Neural cell (in vitro differentiated cells): Measurements from ENCODE around the gene MRPL57. TPM values are rescaled to one million over a fixed set of nuclear protein-coding genes. Genes with fewer than 3 reads are reported as not detected.
"Not testable (repeated sequence)": the region's sequence is repeated elsewhere in the genome, so short reads cannot be mapped to it uniquely, and the experiment has no call there.

Experiments
- H2AFZ ChIP-seq: fragments of 200-600, 300-800 bp; sonication (generic), shearing (Covaris generic); 2 replicates; pipeline ENCODE4 v1.6.0; 2014; ENCODE audit warnings: low read depth, mild to moderate bottlenecking, antibody characterized with exemption, low read length, moderate library complexity
- H3F3A ChIP-seq: fragments of 200-600 bp; shearing (Covaris generic); 2 replicates; pipeline ENCODE4 v1.6.1; 2016; ENCODE audit warnings: mild to moderate bottlenecking, moderate library complexity, mixed read lengths, antibody characterized with exemption, low read length; ENCODE audit not compliant: insufficient read depth, poor library complexity, severe bottlenecking
- H3K27ac ChIP-seq: fragments of 200-600, 300-800 bp; sonication (generic), shearing (Covaris generic); 2 replicates; pipeline ENCODE4 v1.5.1; 2014; ENCODE audit warnings: mild to moderate bottlenecking, low read length, moderate library complexity
- H3K27me3 ChIP-seq: fragments of 300-800, 200-600 bp; sonication (generic), shearing (Covaris generic); 2 replicates; pipeline ENCODE4 v1.6.0; 2014; ENCODE audit warnings: mild to moderate bottlenecking, low read depth, low read length, moderate library complexity; ENCODE audit not compliant: insufficient read depth
- H3K36me3 ChIP-seq: fragments of 300-800, 200-600 bp; sonication (generic), shearing (Covaris generic); 2 replicates; pipeline ENCODE4 v1.5.1; 2014; ENCODE audit warnings: mild to moderate bottlenecking, antibody characterized with exemption, low read length, moderate library complexity; ENCODE audit not compliant: insufficient read depth
- H3K4me2 ChIP-seq: fragments of 300-800, 200-600 bp; sonication (generic), shearing (Covaris generic); 2 replicates; pipeline ENCODE4 v1.6.0; 2014; ENCODE audit warnings: mild to moderate bottlenecking, low read length
- H3K4me3 ChIP-seq: fragments of 300-800, 200-600 bp; sonication (generic), shearing (Covaris generic); 2 replicates; pipeline ENCODE4 v1.5.1; 2014; ENCODE audit warnings: mild to moderate bottlenecking, low read length, moderate library complexity
- H3K79me2 ChIP-seq: fragments of 200-600 bp; shearing (Covaris generic); replicated peaks from 2 replicates; pipeline ENCODE4 v1.6.0; 2014; ENCODE audit warnings: mild to moderate bottlenecking, low read length, moderate library complexity; ENCODE audit not compliant: insufficient read depth
- H3K9ac ChIP-seq: fragments of 300-800, 200-600 bp; sonication (generic), shearing (Covaris generic); 2 replicates; pipeline ENCODE4 v1.6.1; 2016; ENCODE audit warnings: mild to moderate bottlenecking, low read length, mixed read lengths
- H3K9me2 ChIP-seq: fragments of 200-600 bp; shearing (Covaris generic); 2 replicates; pipeline ENCODE4 v1.6.1; 2016; ENCODE audit warnings: mild to moderate bottlenecking, low read length, mixed read lengths; ENCODE audit not compliant: insufficient read depth
- H3K9me3 ChIP-seq: fragments of 200-600, 300-800 bp; sonication (generic), shearing (Covaris generic); 2 replicates; pipeline ENCODE4 v1.6.1; 2016; ENCODE audit warnings: mild to moderate bottlenecking, mixed run types, low read length, moderate library complexity, mixed read lengths
- H4K20me1 ChIP-seq: fragments of 200-600 bp; shearing (Covaris generic); 2 replicates; pipeline ENCODE4 v1.6.1; 2016; ENCODE audit warnings: mild to moderate bottlenecking, mixed run types; ENCODE audit not compliant: insufficient read depth
- EP300 ChIP-seq: fragments of 450-650 bp; conservative IDR thresholded peaks from 2 replicates; pipeline ENCODE4 v1.6.1; 2014; ENCODE audit warnings: antibody characterized with exemption, mild to moderate bottlenecking, moderate library complexity; ENCODE audit not compliant: poor library complexity, severe bottlenecking
- EZH2 ChIP-seq: fragments of 200-600, 300-800 bp; shearing (Covaris generic), sonication (generic); IDR thresholded peaks from 2 replicates; pipeline ENCODE4 v1.6.1; 2014; ENCODE audit warnings: antibody characterized with exemption, low read length, borderline replicate concordance, mild to moderate bottlenecking; ENCODE audit not compliant: insufficient read depth, poor library complexity, severe bottlenecking
- MXI1 ChIP-seq: fragments of 450-650 bp; conservative IDR thresholded peaks from 2 replicates; pipeline ENCODE4 v1.6.1; 2014; ENCODE audit warnings: antibody characterized with exemption, mild to moderate bottlenecking; ENCODE audit not compliant: poor library complexity, severe bottlenecking
- POLR2AphosphoS5 ChIP-seq: IDR thresholded peaks from 2 replicates; pipeline ENCODE4 v1.6.1; 2012
- RAD21 ChIP-seq: fragments of 450-650 bp; conservative IDR thresholded peaks from 2 replicates; pipeline ENCODE4 v1.6.1; 2014; ENCODE audit warnings: antibody characterized with exemption, mild to moderate bottlenecking, moderate library complexity
- SMC3 ChIP-seq: fragments of 450-650 bp; conservative IDR thresholded peaks from 2 replicates; pipeline ENCODE4 v1.6.1; 2014; ENCODE audit warnings: antibody characterized with exemption, mild to moderate bottlenecking, moderate library complexity; ENCODE audit not compliant: poor library complexity
- TAF1 ChIP-seq: IDR thresholded peaks from 2 replicates; pipeline ENCODE4 v1.6.1; 2012; ENCODE audit warnings: low read depth
- polyA plus RNA-seq: library from polyadenylated mRNA; depleted of rRNA; stranded (reverse); fragments of >200 nt; gene quantifications from 2 replicates; pipeline ENCODE4 v1.2.3, GENCODE V29; 2014
- TF ChIP-seq, protein P1 (sequence below): IDR thresholded peaks from 2 replicates; pipeline ENCODE4 v1.6.1; 2012; ENCODE audit warnings: borderline replicate concordance
- TF ChIP-seq, protein P2 (sequence below): fragments of 450-650 bp; IDR thresholded peaks from 2 replicates; pipeline ENCODE4 v1.5.1; 2014; ENCODE audit warnings: antibody characterized with exemption, mild to moderate bottlenecking, moderate library complexity; ENCODE audit not compliant: poor library complexity, severe bottlenecking

Gene MRPL57
- polyA plus RNA-seq, 1 donor from 2014 or later = 38.7 TPM

DNA sequence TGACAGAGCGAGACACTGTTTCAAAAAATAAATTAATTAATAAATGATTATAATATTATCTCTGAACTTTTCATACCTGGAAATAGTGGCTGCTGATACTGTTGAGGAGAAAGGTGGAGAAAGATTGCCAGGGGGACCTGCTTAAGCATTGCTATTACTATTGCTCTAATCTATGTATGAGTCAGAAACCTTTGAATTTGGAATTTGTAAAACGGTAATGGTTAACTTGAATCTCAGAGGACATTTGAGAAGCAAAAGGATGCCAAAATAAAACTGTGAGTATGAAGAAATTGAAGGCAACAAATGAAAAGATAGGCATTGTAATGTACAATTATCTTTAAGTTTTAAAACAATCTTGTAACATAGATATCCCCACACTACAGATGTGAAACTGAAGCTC, 5.2 kb downstream of the MRPL57 start:
- Histone ChIP-seq H3K9me3 (no peaks in the 10 kb centered on the region), H4K20me1 (no peaks in the 10 kb centered on the region), H3K27ac (no peak overlapping the region), H3K9me2 (no peaks in the 10 kb centered on the region), H3K9ac (no peak overlapping the region), H3K4me3 (no peak overlapping the region), H2AFZ (no peak overlapping the region), H3K27me3 (no peaks in the 10 kb centered on the region), H3K36me3 (no peaks in the 10 kb centered on the region), H3K4me2 (no peak overlapping the region), H3K79me2 (peaks cover 8% of the 10 kb centered on the region), H3F3A (no peaks in the 10 kb centered on the region)
- no peak for TF ChIP-seq RAD21
- no peak for TF ChIP-seq EP300
- TF ChIP-seq EZH2 = no peak
- TF ChIP-seq MXI1 = no peak
- TF ChIP-seq SMC3 = no peak
- TF ChIP-seq, protein P1, sequence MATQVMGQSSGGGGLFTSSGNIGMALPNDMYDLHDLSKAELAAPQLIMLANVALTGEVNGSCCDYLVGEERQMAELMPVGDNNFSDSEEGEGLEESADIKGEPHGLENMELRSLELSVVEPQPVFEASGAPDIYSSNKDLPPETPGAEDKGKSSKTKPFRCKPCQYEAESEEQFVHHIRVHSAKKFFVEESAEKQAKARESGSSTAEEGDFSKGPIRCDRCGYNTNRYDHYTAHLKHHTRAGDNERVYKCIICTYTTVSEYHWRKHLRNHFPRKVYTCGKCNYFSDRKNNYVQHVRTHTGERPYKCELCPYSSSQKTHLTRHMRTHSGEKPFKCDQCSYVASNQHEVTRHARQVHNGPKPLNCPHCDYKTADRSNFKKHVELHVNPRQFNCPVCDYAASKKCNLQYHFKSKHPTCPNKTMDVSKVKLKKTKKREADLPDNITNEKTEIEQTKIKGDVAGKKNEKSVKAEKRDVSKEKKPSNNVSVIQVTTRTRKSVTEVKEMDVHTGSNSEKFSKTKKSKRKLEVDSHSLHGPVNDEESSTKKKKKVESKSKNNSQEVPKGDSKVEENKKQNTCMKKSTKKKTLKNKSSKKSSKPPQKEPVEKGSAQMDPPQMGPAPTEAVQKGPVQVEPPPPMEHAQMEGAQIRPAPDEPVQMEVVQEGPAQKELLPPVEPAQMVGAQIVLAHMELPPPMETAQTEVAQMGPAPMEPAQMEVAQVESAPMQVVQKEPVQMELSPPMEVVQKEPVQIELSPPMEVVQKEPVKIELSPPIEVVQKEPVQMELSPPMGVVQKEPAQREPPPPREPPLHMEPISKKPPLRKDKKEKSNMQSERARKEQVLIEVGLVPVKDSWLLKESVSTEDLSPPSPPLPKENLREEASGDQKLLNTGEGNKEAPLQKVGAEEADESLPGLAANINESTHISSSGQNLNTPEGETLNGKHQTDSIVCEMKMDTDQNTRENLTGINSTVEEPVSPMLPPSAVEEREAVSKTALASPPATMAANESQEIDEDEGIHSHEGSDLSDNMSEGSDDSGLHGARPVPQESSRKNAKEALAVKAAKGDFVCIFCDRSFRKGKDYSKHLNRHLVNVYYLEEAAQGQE = no peak
- no peak for TF ChIP-seq TAF1
- TF ChIP-seq, protein P2, sequence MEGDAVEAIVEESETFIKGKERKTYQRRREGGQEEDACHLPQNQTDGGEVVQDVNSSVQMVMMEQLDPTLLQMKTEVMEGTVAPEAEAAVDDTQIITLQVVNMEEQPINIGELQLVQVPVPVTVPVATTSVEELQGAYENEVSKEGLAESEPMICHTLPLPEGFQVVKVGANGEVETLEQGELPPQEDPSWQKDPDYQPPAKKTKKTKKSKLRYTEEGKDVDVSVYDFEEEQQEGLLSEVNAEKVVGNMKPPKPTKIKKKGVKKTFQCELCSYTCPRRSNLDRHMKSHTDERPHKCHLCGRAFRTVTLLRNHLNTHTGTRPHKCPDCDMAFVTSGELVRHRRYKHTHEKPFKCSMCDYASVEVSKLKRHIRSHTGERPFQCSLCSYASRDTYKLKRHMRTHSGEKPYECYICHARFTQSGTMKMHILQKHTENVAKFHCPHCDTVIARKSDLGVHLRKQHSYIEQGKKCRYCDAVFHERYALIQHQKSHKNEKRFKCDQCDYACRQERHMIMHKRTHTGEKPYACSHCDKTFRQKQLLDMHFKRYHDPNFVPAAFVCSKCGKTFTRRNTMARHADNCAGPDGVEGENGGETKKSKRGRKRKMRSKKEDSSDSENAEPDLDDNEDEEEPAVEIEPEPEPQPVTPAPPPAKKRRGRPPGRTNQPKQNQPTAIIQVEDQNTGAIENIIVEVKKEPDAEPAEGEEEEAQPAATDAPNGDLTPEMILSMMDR = no peak
- no peak for TF ChIP-seq POLR2AphosphoS5

DNA sequence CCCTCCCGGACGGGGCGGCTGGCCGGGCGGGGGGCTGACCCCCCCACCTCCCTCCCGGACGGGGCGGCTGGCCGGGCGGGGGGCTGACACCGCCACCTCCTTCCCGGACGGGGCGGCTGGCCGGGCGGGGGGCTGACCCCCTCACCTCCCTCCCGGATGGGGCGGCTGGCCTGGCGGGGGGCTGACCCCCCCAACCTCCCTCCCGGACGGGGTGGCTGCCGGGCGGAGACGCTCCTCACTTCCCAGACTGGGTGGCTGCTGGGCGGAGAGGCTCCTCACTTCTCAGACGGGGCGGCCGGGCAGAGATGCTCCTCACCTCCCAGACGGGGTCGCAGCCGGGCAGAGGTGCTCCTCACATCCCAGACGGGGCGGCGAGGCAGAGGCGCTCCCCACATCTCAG, 10.0 kb downstream of the MRPL57 start:
- not testable (repeated sequence) for H3K79me2 ChIP-seq, H3K9me2 ChIP-seq, H2AFZ ChIP-seq, H3K4me2 ChIP-seq, H3K9ac ChIP-seq, H4K20me1 ChIP-seq, H3K9me3 ChIP-seq, H3K27me3 ChIP-seq, H3K4me3 ChIP-seq, H3K27ac ChIP-seq, H3F3A ChIP-seq, H3K36me3 ChIP-seq

DNA sequence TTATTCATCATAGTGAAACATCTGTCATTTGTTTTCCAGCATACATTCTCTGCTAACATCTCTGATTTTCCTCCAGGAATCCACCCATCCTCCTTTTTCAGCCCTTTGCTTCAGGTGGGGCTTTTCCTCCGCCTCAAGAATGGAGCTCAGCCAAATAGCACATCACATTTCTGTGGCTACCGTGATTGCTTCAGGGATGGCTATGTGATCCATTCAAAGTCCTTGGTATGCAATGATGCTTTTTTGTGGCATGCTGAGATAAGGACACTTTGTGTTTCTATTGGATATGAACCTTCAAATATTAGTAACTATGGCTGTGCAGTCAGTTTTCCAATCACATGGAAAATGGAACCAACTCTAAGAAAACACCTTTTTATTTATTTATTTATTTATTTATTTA, 18.3 kb downstream of the MRPL57 start:
- not testable (repeated sequence) for H3K9ac ChIP-seq, H3K27ac ChIP-seq, H3K27me3 ChIP-seq, H3K4me2 ChIP-seq, H4K20me1 ChIP-seq, H3K79me2 ChIP-seq, H3K9me3 ChIP-seq, H3K36me3 ChIP-seq, H3F3A ChIP-seq, H2AFZ ChIP-seq, H3K9me2 ChIP-seq, H3K4me3 ChIP-seq

DNA sequence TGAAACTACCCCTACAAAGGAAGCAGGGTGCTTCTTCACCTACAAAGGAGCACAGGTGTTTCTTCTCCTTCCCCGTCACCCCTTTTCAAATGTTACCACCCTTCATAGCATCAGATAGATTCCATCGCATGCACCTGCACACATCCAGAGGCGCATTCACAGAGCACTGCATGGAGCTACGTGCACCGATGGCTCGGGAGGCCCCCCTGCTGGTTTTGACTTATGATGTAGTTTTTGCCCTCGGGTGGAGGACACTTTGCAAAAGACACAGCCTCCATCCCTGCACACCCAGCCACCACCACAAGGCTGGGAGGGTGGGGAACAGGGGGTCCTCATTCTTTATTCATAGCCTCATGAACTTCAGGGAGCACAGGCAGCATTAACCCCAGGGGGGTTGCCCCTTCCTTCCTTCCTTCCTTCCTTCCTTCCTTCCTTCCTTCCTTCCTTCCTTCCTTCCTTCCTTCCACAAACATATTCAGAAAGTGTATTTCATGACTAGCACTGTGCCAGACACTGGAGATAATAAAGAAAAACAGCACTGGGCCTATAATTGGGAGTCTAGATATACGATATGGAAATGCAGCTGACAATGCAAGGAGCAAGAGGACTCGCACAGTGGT, 21.3 kb downstream of the MRPL57 start:
- H3K9me2 ChIP-seq, H3K9ac ChIP-seq, H2AFZ ChIP-seq, H3K36me3 ChIP-seq, H3K4me2 ChIP-seq, H3K27me3 ChIP-seq, H3K4me3 ChIP-seq, H3F3A ChIP-seq, H4K20me1 ChIP-seq, H3K27ac ChIP-seq, H3K9me3 ChIP-seq, H3K79me2 ChIP-seq: not testable (repeated sequence)

DNA sequence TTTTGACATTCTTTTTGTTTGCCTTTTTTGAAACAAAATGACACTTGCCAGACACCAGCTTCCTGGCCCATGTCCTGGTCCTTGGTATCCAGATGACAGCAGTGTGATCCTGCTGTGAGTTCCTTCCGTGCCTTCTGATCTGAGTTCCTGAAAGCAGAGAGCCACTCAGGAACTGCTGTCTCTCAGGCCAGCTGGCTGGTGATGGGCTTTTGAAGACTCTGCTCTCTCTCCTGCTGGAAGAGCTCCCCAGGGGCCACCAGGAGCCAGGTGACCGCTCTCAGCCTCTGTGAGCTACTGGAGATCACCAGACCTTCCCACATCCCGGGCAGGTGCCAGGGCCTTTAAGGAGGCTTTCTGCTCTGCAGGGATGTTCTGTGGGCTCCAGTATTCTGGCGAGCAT, 21.9 kb downstream of the MRPL57 start:
- H3K36me3 ChIP-seq, H3K27me3 ChIP-seq, H3K79me2 ChIP-seq: not testable (repeated sequence)

More for the DNA sequence above, 21.9 kb downstream of the MRPL57 start:
- H3K9ac ChIP-seq, H3K4me2 ChIP-seq, H4K20me1 ChIP-seq, H3K9me3 ChIP-seq, H3F3A ChIP-seq, H3K9me2 ChIP-seq, H3K27ac ChIP-seq, H3K4me3 ChIP-seq, H2AFZ ChIP-seq: not testable (repeated sequence)
